GM23338 (cell line): ENCODE data around the gene OTOR. TPM values are rescaled to one million over a fixed set of nuclear protein-coding genes. Genes with fewer than 3 reads are reported as not detected.

Source experiments
- ATAC-seq: fragments of 200-7000 bp; cut with Tn5 transposase; 3 replicates; pipeline ENCODE4 v1.9.1; 2020
- DNase-seq: peaks from one replicate; pipeline ENCODE4 v3.0.0-alpha.2; 2015; ENCODE audit warnings: low spot score
- H2AFZ ChIP-seq: fragments of 200-600 bp; sonication (generic); 2 replicates; pipeline ENCODE4 v1.8.0; 2016; ENCODE audit warnings: antibody characterized with exemption, mild to moderate bottlenecking, moderate library complexity
- H3F3A ChIP-seq: fragments of 200-600 bp; sonication (generic); replicated peaks from 2 replicates; pipeline ENCODE4 v1.8.0; 2017; ENCODE audit warnings: antibody characterized with exemption, mixed run types, low read depth
- H3K27ac ChIP-seq: fragments of 200-600 bp; sonication (generic); 2 replicates; pipeline ENCODE4 v1.6.1; 2016; ENCODE audit warnings: low read depth
- H3K27me3 ChIP-seq: fragments of 200-600 bp; sonication (generic); 2 replicates; pipeline ENCODE4 v1.8.0; 2016; ENCODE audit warnings: mild to moderate bottlenecking, mixed run types, moderate library complexity; ENCODE audit not compliant: insufficient read depth
- H3K36me3 ChIP-seq: fragments of 200-600 bp; sonication (generic); 2 replicates; pipeline ENCODE4 v1.8.0; 2016; ENCODE audit warnings: mild to moderate bottlenecking; ENCODE audit not compliant: insufficient read depth
- H3K4me1 ChIP-seq: fragments of 200-600 bp; sonication (generic); 2 replicates; pipeline ENCODE4 v1.8.0; 2016; ENCODE audit warnings: mild to moderate bottlenecking, moderate library complexity; ENCODE audit not compliant: insufficient read depth
- H3K4me2 ChIP-seq: fragments of 200-600 bp; sonication (generic); 2 replicates; pipeline ENCODE4 v1.7.1; 2017; ENCODE audit warnings: mixed run types
- H3K4me3 ChIP-seq: fragments of 200-600 bp; sonication (generic); 2 replicates; pipeline ENCODE4 v1.6.1; 2016; ENCODE audit warnings: mixed run types
- H3K79me2 ChIP-seq: fragments of 200-600 bp; sonication (generic); replicated peaks from 2 replicates; pipeline ENCODE4 v1.8.0; 2017; ENCODE audit warnings: mild to moderate bottlenecking; ENCODE audit not compliant: insufficient read depth
- H3K9me2 ChIP-seq: fragments of 200-600 bp; sonication (generic); 2 replicates; pipeline ENCODE4 v1.8.0; 2017; ENCODE audit not compliant: insufficient read depth
- H4K20me1 ChIP-seq: fragments of 200-600 bp; sonication (generic); replicated peaks from 2 replicates; pipeline ENCODE4 v1.8.0; 2017; ENCODE audit warnings: mild to moderate bottlenecking; ENCODE audit not compliant: insufficient read depth
- H3K27ac Mint-ChIP-seq: 2 replicates; pipeline ENCODE4 v1.8.0; 2020; ENCODE audit warnings: inconsistent platforms, mild to moderate bottlenecking, moderate library complexity, mixed read lengths
- H3K27me3 Mint-ChIP-seq: 3 replicates; pipeline ENCODE4 v1.8.0; 2022; ENCODE audit warnings: low read depth, mild to moderate bottlenecking, moderate library complexity, mixed read lengths, inconsistent platforms; ENCODE audit not compliant: insufficient read depth, poor library complexity
- H3K36me3 Mint-ChIP-seq: 3 replicates; pipeline ENCODE4 v1.8.0; 2021; ENCODE audit warnings: low read depth, mild to moderate bottlenecking, inconsistent platforms, moderate library complexity, mixed read lengths
- H3K4me1 Mint-ChIP-seq: 3 replicates; pipeline ENCODE4 v1.8.0; 2020; ENCODE audit warnings: mild to moderate bottlenecking, inconsistent platforms, mixed read lengths
- H3K4me3 Mint-ChIP-seq: 3 replicates; pipeline ENCODE4 v1.8.0; 2021; ENCODE audit warnings: moderate library complexity, mild to moderate bottlenecking, inconsistent platforms, mixed read lengths
- H3K9me3 Mint-ChIP-seq: 3 replicates; pipeline ENCODE4 v1.8.0; 2020; ENCODE audit warnings: moderate library complexity, mild to moderate bottlenecking, inconsistent platforms, mixed read lengths
- CREB1 ChIP-seq: fragments of 250-450 bp; sonication (Bioruptor Pico); IDR thresholded peaks from 2 replicates; pipeline ENCODE4 v1.5.0; 2020; ENCODE audit warnings: low read depth, mild to moderate bottlenecking, moderate library complexity
- NANOG ChIP-seq: IDR thresholded peaks from 2 replicates; pipeline ENCODE4 v1.6.1; 2016; ENCODE audit warnings: antibody characterized with exemption, borderline replicate concordance
- POLR2AphosphoS5 ChIP-seq: IDR thresholded peaks from 2 replicates; pipeline ENCODE4 v1.6.1; 2016; ENCODE audit warnings: antibody characterized with exemption, low read depth
- STAT1 ChIP-seq: IDR thresholded peaks from one replicate; pipeline ENCODE4 v1.6.1; 2016; ENCODE audit warnings: antibody characterized with exemption; ENCODE audit not compliant: unreplicated experiment
- ZNF331 ChIP-seq: fragments of 250-450 bp; sonication (Bioruptor Pico); IDR thresholded peaks from 2 replicates; pipeline ENCODE4 v1.5.0; 2020; ENCODE audit warnings: low read depth, mild to moderate bottlenecking, moderate library complexity
- polyA plus RNA-seq: library from polyadenylated mRNA; unstranded; fragments of >200 nt; fragmentation: Nextera tagmentation; extraction: Ambion mirVana; gene quantifications from 2 replicates; pipeline ENCODE4 v1.2.1, GENCODE V29; 2016
- total RNA-seq: library from RNA; depleted of rRNA; stranded (reverse); fragments of >200 nt; shearing (Covaris generic); gene quantifications from 2 replicates; pipeline ENCODE4 v1.2.3, GENCODE V29; 2014
- TF ChIP-seq, protein P1 (sequence below): fragments of 250-450 bp; sonication (Bioruptor Pico); IDR thresholded peaks from 2 replicates; pipeline ENCODE4 v1.5.0; 2020; ENCODE audit warnings: mild to moderate bottlenecking, moderate library complexity
- TF ChIP-seq, protein P2 (sequence below): IDR thresholded peaks from 2 replicates; pipeline ENCODE4 v1.6.1; 2016; ENCODE audit warnings: antibody characterized with exemption
- TF ChIP-seq, protein P3 (sequence below), 2 experiments: fragments of 200-600 bp in 1 of 2; sonication (generic) in 1 of 2; conservative IDR thresholded peaks; 2 replicates each; pipeline versions ENCODE4 v1.5.1 to v1.6.1; 2016 to 2017; ENCODE audit warnings: antibody characterized with exemption in 2 of 2, low read depth in 2 of 2, mild to moderate bottlenecking in 2 of 2, moderate library complexity in 1 of 2
- TF ChIP-seq, protein P4 (sequence below): IDR thresholded peaks from one replicate; pipeline ENCODE4 v1.6.1; 2018; ENCODE audit warnings: antibody characterized with exemption; ENCODE audit not compliant: unreplicated experiment

Gene OTOR
- total and polyA plus RNA-seq, 2 experiments from 2014 or later = not detected

DNA sequence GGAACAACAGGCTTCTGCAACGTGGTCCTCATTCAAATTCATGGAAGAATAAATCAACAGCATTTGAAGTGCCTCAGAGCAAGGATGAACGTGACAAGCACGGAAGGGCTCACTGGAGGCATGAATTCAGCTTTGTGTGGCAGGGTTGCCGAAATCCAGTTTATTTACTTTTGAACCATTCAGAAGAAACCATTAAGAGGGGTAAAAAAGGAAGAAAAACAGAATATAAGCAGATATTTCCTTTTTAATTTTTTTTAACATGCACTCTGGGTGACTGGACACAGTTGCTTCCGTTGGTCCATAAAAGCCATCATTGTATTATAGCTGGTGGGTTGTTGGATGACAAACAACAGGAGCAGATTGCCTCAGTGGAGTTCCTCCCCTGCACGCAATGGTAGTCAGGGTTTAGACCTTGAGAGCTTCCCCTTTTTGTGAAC, 35.6 kb upstream of the OTOR start (continued):
- TF ChIP-seq, protein P1, sequence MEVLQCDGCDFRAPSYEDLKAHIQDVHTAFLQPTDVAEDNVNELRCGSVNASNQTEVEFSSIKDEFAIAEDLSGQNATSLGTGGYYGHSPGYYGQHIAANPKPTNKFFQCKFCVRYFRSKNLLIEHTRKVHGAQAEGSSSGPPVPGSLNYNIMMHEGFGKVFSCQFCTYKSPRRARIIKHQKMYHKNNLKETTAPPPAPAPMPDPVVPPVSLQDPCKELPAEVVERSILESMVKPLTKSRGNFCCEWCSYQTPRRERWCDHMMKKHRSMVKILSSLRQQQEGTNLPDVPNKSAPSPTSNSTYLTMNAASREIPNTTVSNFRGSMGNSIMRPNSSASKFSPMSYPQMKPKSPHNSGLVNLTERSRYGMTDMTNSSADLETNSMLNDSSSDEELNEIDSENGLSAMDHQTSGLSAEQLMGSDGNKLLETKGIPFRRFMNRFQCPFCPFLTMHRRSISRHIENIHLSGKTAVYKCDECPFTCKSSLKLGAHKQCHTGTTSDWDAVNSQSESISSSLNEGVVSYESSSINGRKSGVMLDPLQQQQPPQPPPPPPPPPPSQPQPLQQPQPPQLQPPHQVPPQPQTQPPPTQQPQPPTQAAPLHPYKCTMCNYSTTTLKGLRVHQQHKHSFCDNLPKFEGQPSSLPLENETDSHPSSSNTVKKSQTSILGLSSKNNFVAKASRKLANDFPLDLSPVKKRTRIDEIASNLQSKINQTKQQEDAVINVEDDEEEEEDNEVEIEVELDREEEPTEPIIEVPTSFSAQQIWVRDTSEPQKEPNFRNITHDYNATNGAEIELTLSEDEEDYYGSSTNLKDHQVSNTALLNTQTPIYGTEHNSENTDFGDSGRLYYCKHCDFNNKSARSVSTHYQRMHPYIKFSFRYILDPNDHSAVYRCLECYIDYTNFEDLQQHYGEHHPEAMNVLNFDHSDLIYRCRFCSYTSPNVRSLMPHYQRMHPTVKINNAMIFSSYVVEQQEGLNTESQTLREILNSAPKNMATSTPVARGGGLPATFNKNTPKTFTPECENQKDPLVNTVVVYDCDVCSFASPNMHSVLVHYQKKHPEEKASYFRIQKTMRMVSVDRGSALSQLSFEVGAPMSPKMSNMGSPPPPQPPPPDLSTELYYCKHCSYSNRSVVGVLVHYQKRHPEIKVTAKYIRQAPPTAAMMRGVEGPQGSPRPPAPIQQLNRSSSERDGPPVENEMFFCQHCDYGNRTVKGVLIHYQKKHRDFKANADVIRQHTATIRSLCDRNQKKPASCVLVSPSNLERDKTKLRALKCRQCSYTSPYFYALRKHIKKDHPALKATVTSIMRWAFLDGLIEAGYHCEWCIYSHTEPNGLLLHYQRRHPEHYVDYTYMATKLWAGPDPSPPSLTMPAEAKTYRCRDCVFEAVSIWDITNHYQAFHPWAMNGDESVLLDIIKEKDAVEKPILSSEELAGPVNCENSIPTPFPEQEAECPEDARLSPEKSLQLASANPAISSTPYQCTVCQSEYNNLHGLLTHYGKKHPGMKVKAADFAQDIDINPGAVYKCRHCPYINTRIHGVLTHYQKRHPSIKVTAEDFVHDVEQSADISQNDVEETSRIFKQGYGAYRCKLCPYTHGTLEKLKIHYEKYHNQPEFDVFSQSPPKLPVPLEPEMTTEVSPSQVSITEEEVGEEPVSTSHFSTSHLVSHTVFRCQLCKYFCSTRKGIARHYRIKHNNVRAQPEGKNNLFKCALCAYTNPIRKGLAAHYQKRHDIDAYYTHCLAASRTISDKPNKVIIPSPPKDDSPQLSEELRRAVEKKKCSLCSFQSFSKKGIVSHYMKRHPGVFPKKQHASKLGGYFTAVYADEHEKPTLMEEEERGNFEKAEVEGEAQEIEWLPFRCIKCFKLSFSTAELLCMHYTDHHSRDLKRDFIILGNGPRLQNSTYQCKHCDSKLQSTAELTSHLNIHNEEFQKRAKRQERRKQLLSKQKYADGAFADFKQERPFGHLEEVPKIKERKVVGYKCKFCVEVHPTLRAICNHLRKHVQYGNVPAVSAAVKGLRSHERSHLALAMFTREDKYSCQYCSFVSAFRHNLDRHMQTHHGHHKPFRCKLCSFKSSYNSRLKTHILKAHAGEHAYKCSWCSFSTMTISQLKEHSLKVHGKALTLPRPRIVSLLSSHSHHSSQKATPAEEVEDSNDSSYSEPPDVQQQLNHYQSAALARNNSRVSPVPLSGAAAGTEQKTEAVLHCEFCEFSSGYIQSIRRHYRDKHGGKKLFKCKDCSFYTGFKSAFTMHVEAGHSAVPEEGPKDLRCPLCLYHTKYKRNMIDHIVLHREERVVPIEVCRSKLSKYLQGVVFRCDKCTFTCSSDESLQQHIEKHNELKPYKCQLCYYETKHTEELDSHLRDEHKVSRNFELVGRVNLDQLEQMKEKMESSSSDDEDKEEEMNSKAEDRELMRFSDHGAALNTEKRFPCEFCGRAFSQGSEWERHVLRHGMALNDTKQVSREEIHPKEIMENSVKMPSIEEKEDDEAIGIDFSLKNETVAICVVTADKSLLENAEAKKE (CRISPR knock-in tag) = no peak
- TF ChIP-seq CREB1 (CRISPR knock-in tag) = no peak
- TF ChIP-seq, protein P2, sequence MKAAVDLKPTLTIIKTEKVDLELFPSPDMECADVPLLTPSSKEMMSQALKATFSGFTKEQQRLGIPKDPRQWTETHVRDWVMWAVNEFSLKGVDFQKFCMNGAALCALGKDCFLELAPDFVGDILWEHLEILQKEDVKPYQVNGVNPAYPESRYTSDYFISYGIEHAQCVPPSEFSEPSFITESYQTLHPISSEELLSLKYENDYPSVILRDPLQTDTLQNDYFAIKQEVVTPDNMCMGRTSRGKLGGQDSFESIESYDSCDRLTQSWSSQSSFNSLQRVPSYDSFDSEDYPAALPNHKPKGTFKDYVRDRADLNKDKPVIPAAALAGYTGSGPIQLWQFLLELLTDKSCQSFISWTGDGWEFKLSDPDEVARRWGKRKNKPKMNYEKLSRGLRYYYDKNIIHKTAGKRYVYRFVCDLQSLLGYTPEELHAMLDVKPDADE = no peak
- TF ChIP-seq STAT1 = no peak
- no peak for TF ChIP-seq NANOG
- TF ChIP-seq, protein P3, sequence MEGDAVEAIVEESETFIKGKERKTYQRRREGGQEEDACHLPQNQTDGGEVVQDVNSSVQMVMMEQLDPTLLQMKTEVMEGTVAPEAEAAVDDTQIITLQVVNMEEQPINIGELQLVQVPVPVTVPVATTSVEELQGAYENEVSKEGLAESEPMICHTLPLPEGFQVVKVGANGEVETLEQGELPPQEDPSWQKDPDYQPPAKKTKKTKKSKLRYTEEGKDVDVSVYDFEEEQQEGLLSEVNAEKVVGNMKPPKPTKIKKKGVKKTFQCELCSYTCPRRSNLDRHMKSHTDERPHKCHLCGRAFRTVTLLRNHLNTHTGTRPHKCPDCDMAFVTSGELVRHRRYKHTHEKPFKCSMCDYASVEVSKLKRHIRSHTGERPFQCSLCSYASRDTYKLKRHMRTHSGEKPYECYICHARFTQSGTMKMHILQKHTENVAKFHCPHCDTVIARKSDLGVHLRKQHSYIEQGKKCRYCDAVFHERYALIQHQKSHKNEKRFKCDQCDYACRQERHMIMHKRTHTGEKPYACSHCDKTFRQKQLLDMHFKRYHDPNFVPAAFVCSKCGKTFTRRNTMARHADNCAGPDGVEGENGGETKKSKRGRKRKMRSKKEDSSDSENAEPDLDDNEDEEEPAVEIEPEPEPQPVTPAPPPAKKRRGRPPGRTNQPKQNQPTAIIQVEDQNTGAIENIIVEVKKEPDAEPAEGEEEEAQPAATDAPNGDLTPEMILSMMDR (conservative IDR thresholded peaks at IDR 0.05; ENCODE audit: low read depth in 2 of 2) = no peak

DNA sequence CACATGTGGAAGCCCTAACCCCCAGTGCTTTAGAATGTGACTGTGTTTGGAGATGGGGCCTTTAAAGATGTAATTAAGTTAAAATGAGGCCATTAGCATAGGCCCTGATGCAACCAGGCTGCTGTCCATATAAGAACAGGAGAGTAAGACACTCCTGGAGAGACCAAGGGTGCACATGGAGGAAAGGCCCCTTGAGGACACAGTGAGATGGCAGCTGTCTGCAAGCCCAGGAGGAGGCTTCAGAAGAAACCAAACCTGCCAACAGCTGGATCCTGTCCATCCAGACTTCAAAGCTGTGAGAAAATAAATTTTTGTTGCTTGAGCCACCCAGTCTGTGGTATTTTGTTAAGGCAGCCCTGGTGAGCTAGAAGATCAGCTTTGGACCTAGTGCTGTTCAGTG, 35.1 kb upstream of the OTOR start:
- Histone ChIP-seq H3K4me3 (no peak overlapping the region), H3K27ac (no peak overlapping the region), H2AFZ (peak overlapping the region; percentile 33), H3K4me2 (no peak overlapping the region), H3K79me2 (no peaks in the 10 kb centered on the region), H3K9me2 (0 out of 2 replicates have a peak, but pooled peaks cover under 1% of the 10 kb centered on the region), H3K27me3 (no peaks in the 10 kb centered on the region), H3F3A (no peaks in the 10 kb centered on the region), H3K4me1 (peaks cover 10% of the 10 kb centered on the region), H4K20me1 (no peaks in the 10 kb centered on the region), H3K36me3 (no peaks in the 10 kb centered on the region)
- H3K9me3 Mint-ChIP-seq = peaks cover 4% of the 10 kb centered on the region; the same call in 1 of the 3 replicates
- DNase-seq (no peak), ATAC-seq (no peak)
- H3K36me3 Mint-ChIP-seq = no peaks in the 10 kb centered on the region
- H3K4me1 Mint-ChIP-seq = peaks cover 23% of the 10 kb centered on the region
- H3K4me3 Mint-ChIP-seq = no peak overlapping the region
- no peaks in the 10 kb centered on the region for H3K27me3 Mint-ChIP-seq
- H3K27ac Mint-ChIP-seq = no peak overlapping the region
- no peak for TF ChIP-seq POLR2AphosphoS5
- TF ChIP-seq STAT1 = no peak
- TF ChIP-seq, protein P4, sequence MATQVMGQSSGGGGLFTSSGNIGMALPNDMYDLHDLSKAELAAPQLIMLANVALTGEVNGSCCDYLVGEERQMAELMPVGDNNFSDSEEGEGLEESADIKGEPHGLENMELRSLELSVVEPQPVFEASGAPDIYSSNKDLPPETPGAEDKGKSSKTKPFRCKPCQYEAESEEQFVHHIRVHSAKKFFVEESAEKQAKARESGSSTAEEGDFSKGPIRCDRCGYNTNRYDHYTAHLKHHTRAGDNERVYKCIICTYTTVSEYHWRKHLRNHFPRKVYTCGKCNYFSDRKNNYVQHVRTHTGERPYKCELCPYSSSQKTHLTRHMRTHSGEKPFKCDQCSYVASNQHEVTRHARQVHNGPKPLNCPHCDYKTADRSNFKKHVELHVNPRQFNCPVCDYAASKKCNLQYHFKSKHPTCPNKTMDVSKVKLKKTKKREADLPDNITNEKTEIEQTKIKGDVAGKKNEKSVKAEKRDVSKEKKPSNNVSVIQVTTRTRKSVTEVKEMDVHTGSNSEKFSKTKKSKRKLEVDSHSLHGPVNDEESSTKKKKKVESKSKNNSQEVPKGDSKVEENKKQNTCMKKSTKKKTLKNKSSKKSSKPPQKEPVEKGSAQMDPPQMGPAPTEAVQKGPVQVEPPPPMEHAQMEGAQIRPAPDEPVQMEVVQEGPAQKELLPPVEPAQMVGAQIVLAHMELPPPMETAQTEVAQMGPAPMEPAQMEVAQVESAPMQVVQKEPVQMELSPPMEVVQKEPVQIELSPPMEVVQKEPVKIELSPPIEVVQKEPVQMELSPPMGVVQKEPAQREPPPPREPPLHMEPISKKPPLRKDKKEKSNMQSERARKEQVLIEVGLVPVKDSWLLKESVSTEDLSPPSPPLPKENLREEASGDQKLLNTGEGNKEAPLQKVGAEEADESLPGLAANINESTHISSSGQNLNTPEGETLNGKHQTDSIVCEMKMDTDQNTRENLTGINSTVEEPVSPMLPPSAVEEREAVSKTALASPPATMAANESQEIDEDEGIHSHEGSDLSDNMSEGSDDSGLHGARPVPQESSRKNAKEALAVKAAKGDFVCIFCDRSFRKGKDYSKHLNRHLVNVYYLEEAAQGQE = no peak
- no peak for TF ChIP-seq ZNF331 (CRISPR knock-in tag)
